Right lobe of liver (tissue), 6 donors: ENCODE measurements around the gene CLNK. TPM values are rescaled to one million over a fixed set of nuclear protein-coding genes. Genes with fewer than 3 reads are reported as not detected.

ENCODE experiments used
- ATAC-seq, 4 donors: fragments of 200-7000 bp; cut with Tn5 transposase; one replicate each; pipeline ENCODE4 v1.9.1; 2020; ENCODE audit warnings: mild to moderate bottlenecking in 4 of 4, moderate library complexity in 4 of 4
- DNase-seq, 3 donors: peaks; one replicate each; pipeline ENCODE4 v3.0.0-alpha.2; 2020
- H3K27ac ChIP-seq, 3 donors: fragments of 200-600 bp; one replicate each; pipeline ENCODE4 v1.8.0; 2022
- H3K27me3 ChIP-seq, 2 donors: fragments of 200-600 bp; one replicate each; pipeline ENCODE4 v1.8.0; 2022
- H3K36me3 ChIP-seq, 4 donors: fragments of 200-600 bp; sonication (generic) in 1 of 4; one replicate each; pipeline versions ENCODE4 v1.5.1 to v1.8.0; 2017 to 2022; ENCODE audit warnings: control low read depth in 1 of 4
- H3K4me1 ChIP-seq, 4 donors: fragments of 200-600 bp; sonication (generic) in 1 of 4; one replicate each; pipeline versions ENCODE4 v1.5.1 to v1.8.0; 2017 to 2022; ENCODE audit warnings: control low read depth in 1 of 4
- H3K4me3 ChIP-seq, 3 donors: fragments of 200-600 bp; one replicate each; pipeline ENCODE4 v1.8.0; 2022
- H3K9me3 ChIP-seq, 4 donors: fragments of 200-600 bp; sonication (generic) in 1 of 4; one replicate each; pipeline versions ENCODE4 v1.5.1 to v1.8.0; 2017 to 2022; ENCODE audit warnings: control low read depth in 1 of 4
- POLR2A ChIP-seq: fragments of 450-650 bp; IDR thresholded peaks from one replicate; pipeline ENCODE4 v1.6.1; 2017; ENCODE audit warnings: antibody characterized with exemption, mild to moderate bottlenecking
- WGBS: methylation state at CpG from one replicate; pipeline ENCODE4 v1.1.6; 2018; ENCODE audit warnings: low coverage, low lambda C conversion rate; ENCODE audit not compliant: insufficient coverage; ENCODE audit errors: missing lambda C conversion rate; 5-methylcytosine and 5-hydroxymethylcytosine counted together
- intact Hi-C, 2 donors: fragments of 100-400 bp; cut with DNase I; formaldehyde crosslinking; loops; one replicate each; pipeline versions ENCODE4 v1.11.2 to v1.14.1; 2022
- total RNA-seq, 6 experiments: library from RNA; depleted of rRNA in 2 of 6; stranded (reverse); fragments of >200 nt in 2 of 6; fragmentation: NEBNext Ultra II Directional in 3 of 6; extraction: Animal tissue kit (Norgen Biotek cat#: 25700) in 3 of 6; gene quantifications; one replicate each; pipeline versions ENCODE4 v1.1.0 to v1.2.4, GENCODE V29; 2016 to 2023
- TF ChIP-seq, protein P1 (sequence below), 4 donors: fragments of 200-600 bp in 3 of 4; fragments of 450-650 bp in 1 of 4; IDR thresholded peaks; one replicate each; pipeline versions ENCODE4 v1.5.1 to v1.8.0; 2016 to 2022; ENCODE audit warnings: antibody characterized with exemption in 4 of 4, mild to moderate bottlenecking in 2 of 4
- donor health status: DM: no; HTN: yes; CAD: no.
- donor health status: DM: no; HTN: no; CAD: no.
- donor health status: DM: no; HTN: no; CAD: no.
- donor health status: DM: no; HTN: yes; CAD: no.
- donor health status: DM: no; HTN: yes; CAD: no.

The CLNK gene
- total RNA-seq, 6 experiments from 2014 or later: not detected

DNA sequence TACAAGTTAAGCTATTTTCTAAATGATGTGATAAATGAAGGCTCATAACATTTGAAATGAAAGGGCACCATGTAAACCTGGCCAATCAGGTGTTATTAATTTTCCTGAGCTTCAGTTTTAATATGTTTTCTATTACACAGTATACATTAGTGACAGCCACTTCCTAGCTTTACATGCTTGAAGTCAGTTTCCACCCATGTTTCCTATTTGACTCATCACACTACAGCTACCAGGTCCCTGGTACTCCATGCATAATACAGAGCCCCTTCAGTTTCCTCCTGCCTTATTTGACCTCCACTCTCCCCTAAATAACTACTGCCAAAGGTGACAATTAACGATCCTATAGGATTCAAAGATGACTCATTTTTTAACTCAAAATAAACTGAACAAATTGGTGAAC is 245.6 kb downstream of the CLNK start:
- no peaks in the 10 kb centered on the region for H3K4me1 ChIP-seq
- DNase-seq (no peak), ATAC-seq (no peak)
- intact Hi-C loops: no loop called here
- no peak for TF ChIP-seq POLR2A
- TF ChIP-seq, protein P1, sequence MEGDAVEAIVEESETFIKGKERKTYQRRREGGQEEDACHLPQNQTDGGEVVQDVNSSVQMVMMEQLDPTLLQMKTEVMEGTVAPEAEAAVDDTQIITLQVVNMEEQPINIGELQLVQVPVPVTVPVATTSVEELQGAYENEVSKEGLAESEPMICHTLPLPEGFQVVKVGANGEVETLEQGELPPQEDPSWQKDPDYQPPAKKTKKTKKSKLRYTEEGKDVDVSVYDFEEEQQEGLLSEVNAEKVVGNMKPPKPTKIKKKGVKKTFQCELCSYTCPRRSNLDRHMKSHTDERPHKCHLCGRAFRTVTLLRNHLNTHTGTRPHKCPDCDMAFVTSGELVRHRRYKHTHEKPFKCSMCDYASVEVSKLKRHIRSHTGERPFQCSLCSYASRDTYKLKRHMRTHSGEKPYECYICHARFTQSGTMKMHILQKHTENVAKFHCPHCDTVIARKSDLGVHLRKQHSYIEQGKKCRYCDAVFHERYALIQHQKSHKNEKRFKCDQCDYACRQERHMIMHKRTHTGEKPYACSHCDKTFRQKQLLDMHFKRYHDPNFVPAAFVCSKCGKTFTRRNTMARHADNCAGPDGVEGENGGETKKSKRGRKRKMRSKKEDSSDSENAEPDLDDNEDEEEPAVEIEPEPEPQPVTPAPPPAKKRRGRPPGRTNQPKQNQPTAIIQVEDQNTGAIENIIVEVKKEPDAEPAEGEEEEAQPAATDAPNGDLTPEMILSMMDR (IDR thresholded peaks at IDR 0.05): no peak
- no peak overlapping the region for H3K27ac ChIP-seq
- H3K27me3 ChIP-seq: no peaks in the 10 kb centered on the region
- no peaks in the 10 kb centered on the region for H3K9me3 ChIP-seq
- no peaks in the 10 kb centered on the region for H3K36me3 ChIP-seq
- H3K4me3 ChIP-seq: no peak overlapping the region
- WGBS: 73% methylated on average over 1 of the region's 1 CpG

DNA sequence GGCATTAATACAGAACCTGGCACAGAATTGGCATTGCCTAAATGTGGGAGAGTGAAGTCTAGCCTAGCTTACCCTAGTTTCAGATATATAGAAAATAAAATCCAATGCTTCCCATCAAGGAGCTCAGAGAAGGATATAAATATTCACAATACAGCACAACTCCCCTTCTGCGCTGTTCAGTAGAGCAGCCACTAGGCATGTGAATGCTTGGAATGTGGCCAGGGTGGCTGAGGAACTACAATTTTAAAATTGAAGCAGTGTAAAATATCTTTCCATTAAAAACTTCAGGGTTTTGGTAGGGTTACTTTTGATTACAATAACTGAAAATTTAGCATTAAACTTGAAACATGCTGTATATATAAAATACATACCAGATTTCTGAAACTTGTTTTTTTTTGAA is 246.8 kb downstream of the CLNK start:
- Histone ChIP-seq H3K9me3 (no peaks in the 10 kb centered on the region), H3K27ac (no peak overlapping the region), H3K36me3 (no peaks in the 10 kb centered on the region), H3K4me3 (no peak overlapping the region), H3K4me1 (no peaks in the 10 kb centered on the region), H3K27me3 (no peaks in the 10 kb centered on the region)
- 100% methylated on average over 1 of the region's 1 CpG for WGBS
- no peak for ATAC-seq
- DNase-seq: no peak
- intact Hi-C loops: no loop called here
- TF ChIP-seq POLR2A: no peak
- TF ChIP-seq, protein P1 (IDR thresholded peaks at IDR 0.05): no peak

Other genes starting within 250 kb of the CLNK start
- 1 to 10 TPM; 2.2 to 8.0 (median 4.4) TPM for gene ZNF518B, start 227.3 kb downstream of the CLNK start, total RNA-seq